ENCODE data around the gene NT5C3B. TPM values are rescaled to one million over a fixed set of nuclear protein-coding genes. Genes with fewer than 3 reads are reported as not detected.

The NT5C3B gene
- total RNA-seq, 2 donors from 2014 or later = 49.1 to 61.8 TPM

DNA sequence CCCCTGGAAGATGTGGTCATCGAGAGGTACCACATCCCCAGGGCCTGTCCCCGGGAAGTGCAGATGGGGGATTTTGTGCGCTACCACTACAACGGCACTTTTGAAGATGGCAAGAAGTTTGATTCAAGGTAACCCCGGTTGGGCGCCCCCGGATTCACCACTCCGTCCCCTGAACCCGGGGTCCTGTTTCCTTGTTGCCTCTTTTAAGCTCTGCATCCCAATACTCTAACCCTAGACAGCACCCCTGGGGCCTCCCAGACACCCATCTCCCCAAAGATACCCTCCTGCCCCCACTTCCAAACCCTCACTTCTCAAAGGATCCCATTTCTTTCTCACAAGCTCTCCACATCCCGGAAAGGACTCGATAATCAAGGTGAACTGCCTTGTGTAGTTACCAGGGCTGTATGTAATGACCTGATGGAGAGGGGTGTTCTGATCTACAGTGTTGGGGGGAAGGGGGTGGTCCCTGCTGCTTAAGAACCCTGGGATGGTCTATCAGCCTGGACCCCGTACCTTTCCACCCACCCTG is 22.8 kb downstream of the NT5C3B start:
- no peak for DNase-seq (ENCODE audit: low spot score)
- intact Hi-C loops (cut with DNase I) = no loop called here

DNA sequence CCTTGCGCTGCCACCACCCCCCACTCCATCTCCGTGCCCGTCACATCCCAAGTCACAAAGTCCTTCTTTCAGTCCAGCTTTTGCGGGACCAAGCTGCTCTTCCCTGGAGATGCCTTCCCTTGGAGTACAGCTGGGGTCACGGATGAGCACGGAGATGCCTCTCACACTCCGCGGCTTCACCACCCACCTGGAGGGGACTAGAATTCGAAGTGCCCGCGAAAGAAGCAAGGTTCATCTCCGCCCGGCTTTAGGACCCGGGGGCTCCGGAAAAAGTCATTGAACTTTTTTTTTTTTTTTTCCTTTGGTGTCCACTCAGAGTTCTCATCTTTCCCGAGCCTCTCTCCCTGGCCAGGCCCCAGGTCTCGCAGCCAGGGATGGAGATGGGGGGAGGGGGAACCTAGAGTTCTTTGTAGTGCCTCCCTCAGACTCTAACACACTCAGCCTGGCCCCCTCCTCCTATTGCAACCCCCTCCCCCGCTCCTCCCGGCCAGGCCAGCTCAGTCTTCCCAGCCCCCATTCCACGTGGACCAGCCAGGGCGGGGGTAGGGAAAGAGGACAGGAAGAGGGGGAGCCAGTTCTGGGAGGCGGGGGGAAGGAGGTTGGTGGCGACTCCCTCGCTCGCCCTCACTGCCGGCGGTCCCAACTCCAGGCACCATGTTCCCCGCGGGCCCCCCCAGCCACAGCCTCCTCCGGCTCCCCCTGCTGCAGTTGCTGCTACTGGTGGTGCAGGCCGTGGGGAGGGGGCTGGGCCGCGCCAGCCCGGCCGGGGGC is 23.5 kb downstream of the NT5C3B start, which contains the start of gene FKBP10:
Gene FKBP10, plus strand, starts transcription at position 624 of the 771 bp plus-strand sequence. Its CDS starts 31 bp downstream, at position 655.
- intact Hi-C loops (cut with DNase I) = no loop called here
- peak; percentile 90 for DNase-seq (ENCODE audit: low spot score)

DNA sequence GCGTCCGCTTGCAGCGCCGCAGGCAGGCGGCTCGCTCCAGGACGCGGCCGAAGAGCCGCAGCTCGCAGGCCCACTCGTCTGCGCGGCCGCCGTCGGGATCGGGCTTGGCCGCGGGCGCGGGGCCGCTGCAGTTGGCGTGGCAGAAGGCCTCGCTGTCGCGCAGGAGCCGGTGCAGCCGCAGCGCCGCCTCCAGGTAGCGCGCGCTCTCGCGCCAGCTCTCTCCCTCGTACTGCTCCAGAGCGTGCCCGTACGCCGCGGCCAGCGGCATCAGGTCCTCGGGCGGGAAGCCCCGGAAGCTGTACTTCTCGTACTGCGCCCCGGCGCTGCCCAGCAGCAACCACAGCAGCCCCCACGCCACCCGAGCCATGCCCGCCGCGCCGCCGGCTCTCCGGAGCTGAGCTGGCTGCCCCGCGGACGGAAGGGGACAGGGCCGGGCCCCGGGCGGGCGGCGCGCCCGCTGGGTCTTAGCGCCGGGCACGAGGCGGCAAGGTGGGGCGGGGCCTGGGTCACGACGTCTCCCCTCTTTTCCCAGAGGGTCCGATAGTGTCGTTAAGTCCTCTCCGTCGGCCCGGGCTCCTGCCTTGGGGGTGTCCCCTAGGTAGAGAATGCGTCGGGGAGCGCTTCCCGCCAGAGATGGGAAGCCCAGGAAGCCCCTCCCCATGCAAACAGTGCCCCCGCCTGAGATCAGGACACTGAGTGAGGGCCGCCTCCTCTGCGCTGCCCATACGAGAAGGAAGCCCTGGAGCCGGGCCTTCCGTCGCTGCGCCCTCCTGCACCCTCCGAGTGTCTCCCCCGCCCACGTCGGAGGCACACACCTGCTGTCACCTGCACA is 24.3 kb downstream of the NT5C3B start, which contains the start of gene P3H4:
Gene P3H4, minus strand, starts transcription at position 401 of the 832 bp plus-strand sequence. Its CDS starts 34 bp downstream, at position 367.
- peak; percentile 94 for DNase-seq (ENCODE audit: low spot score)

DNA sequence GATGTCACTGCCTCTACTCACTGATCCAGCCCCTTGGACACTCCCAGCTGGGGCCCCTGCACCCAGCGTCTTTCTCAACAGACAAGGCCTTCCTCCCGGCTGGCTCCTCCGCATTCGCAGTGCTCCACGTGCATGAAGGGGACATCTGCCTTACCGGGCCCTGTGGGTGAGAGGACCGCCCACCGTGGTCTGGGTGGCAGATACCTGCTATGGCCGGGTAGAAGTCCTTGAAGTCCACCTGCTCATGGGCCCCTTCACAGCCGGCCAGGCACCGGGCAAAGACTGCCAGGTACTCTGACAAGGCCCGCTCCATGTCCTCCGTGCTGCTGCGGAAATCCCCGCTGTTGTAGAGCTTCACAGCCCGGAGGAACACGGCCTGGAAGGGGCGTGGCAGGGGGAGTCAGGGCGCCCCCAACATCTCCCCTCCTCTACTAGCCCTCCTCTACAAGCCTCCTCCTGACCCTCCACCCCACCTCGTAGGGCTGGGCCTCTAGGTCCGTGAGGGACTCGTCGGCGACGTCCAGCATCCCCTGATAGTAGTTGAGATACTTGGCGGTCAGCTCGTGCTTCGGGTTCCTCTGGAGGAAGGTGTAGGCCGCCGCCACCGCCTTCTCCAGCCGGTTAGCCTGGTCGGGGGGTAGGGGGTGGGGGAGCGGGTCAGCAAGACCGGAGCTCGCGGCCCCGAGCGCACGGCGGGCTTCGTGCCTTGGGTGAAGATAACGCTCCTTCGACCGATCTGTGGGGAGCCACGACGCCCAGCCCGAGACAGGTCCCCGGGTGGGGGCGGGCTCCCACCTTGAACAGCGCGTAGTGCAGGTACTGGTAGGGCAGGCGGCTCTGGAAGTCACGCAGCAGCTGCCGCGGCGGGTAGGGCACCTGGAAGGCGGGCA is 25.1 kb downstream of the NT5C3B start:
- intact Hi-C loops (cut with DNase I) = no loop called here
- no peak for DNase-seq (ENCODE audit: low spot score)

More for the DNA sequence above, 24.3 kb downstream of the NT5C3B start, which contains the start of gene P3H4:
- intact Hi-C loops (cut with DNase I) = no loop called here

DNA sequence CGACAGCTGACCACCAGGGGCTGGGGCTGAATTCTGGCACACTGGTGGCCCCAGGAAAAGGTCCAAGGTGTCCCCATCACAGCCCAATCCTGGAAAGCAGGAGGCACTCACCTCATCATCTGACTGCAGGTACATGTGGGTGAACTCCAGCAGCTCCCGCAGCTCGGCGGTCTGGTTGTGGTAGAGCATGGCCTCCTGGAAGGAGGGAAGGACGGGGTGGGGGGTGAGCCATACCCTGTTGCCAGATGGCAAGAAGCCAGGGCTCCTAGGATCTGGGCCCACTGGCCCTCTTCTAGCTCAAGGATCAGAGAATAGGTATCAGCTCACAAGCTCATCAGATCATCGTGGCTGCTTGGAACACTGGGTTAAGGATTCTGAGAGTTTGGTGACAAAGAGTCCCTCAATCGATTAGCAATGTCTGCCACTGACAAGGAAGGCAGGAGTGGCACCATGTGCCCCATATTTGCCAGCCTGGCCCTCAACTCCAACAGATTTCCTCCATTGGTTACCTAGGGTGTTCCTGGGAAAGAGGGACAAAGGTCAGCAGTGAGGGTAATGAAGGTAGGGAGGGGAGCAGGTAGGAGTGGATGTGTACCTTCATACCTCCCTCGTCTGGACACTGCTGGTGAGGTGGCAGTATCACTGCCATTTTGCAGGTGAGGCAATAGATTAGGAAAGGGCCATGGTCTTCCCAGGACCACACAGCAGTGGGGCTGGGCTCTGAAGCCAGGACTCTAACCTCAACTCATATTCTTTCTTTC is 29.2 kb downstream of the NT5C3B start:
- DNase-seq (ENCODE audit: low spot score) = no peak
- intact Hi-C loops (cut with DNase I) = no loop called here

DNA sequence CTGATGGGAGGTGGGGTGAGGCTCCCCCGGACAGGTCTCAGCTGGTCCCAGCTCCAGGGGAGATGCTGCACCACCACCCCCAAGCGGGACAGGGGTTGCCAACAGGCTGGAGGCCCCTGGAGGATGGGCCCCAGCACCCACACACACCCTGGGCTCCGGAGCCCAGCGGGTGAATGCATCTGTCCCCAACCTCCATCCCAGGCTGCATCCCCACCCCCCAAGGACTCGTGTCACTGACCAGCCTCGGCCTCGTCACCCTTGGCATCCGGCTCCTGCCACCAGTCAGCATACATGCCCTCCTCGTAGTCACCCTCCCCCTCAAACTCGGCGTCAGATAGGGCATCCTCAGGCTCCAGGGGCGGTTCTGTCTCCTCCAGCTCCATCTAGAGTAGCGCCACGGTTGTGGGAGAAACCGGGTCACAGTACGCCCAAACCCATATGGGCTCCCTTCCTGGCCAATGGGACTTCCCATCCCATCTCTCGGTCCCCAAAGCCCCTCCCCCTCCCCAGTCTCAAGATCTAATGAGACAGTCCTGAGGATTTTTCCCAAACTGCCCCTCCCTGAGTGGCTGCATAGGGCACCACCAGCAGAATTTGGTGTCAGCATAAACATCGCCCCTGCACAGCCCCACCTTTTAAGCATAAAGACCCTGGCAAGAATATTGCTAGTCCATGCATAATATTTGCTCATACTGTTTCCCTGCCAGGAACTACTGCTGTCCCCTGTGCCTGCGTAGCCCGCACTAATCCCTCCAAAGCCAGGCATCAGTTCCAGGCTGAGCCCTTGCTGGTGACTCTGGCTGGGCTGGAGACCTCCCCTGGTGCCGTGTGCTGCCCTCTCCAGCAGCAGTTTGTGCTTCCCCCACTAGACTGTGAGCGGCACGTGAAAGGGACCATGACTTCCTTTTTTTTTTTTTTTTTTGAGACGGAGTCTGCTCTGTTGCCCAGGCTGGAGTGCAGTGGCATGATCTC is 32.7 kb downstream of the NT5C3B start:
- intact Hi-C loops (cut with DNase I) = no loop called here
- DNase-seq (ENCODE audit: low spot score) = no peak

DNA sequence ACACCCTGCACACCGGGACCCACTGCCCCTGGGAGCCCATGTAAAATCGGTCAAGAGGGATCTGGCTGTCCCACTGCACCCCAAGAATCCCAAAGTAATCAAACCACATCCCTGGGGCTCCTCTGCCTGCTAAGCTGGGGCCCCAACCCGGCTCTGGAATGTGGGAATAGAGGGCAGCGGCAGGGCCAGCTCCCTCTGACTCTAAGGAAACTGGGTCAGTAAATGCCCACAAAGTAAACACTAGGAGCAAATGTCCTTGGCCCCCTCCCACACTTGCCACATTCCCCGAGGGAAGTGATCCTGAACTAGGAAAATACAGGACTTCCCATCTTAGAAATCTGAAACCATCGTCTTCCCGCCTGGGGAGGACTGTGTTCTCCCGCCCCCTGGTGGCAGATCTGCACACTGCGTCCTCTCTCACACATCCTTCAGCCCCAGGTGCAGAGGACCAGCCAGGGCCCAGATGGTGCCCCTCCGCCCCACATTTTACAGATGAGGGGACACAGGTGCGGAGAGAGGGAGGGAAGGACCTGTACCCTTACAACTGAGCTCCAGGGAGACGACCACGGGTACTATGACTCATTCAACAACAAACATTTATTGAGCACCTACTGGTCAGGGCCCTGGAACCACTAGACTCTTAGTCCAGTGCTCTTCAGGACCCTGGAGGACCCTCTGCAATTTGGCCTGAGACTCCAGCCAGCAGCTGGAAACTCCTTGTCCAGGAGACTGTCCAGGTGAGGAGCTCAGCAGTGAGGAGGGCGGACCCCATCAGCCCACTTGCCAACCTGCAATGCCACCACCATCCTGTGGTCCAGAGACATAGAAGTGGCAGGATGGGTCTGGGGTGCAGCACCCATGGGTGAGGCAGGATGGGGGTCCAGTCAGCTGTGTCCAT is 34.4 kb downstream of the NT5C3B start:
- intact Hi-C loops (cut with DNase I) = loop anchor here (2.0 kb wide), 1 partner anchor 63 kb away; no protein-coding TSS in a partner anchor
- DNase-seq (ENCODE audit: low spot score) = peak; percentile 94

DNA sequence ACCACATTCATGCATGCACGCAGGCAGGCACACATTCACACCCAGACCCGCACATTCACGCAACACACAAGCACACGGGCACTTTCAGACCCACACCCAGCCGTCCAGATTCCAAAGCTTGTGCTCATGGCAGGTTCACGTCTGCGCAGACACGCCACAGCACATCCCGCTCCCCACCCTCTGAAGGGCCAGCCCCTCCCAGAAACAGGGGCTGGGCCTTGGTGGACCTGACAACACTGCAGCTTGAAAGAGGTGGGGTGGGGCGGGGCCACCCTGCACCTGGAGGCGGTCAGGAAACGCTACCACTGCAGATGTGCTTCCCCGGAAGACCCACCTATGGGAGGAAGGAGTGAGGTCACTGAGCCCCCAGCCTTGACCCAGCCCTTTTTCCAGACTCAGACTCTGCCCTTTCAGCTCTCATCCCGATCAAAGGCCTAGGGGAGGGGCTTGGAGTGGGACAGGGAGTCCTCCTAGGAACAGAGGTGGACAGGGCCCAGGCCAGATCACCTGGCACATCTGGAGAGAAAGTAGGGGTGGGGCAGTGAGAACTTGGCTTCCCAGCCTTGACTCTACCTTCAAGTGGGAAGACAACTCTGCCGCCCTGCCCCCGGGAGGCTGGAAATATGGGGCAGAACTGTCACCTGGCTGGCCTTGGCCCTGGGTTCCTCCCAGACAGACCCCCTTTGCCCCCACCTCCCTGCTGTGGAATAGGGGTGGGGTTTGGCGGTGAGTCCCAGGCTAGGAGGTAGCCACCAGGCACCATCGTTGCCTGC is 35.2 kb downstream of the NT5C3B start:
- intact Hi-C loops (cut with DNase I) = loop anchor here (2.0 kb wide), 1 partner anchor 62 kb away; no protein-coding TSS in a partner anchor
- no peak for DNase-seq (ENCODE audit: low spot score)

DNA sequence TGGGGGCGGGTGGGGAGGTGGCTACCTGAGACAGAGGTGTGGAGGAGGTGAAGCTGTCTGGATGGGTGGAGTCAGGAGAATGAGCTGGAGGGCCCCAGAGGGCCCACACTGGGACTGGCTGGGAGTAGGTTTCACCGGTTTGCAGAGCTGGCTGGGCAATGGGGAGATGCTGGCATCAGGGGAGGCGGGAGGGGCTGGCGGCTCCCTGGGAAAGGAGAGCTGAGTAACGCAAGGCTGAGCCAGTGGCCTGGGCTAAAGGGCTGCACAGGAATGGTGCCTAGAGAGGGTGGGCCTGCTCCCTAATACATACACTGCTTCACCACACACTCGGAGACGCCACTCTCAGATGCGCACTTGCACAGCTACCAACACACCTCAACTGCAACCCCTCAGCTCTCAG is 36.7 kb downstream of the NT5C3B start:
- intact Hi-C loops (cut with DNase I) = no loop called here
- no peak for DNase-seq (ENCODE audit: low spot score)

DNA sequence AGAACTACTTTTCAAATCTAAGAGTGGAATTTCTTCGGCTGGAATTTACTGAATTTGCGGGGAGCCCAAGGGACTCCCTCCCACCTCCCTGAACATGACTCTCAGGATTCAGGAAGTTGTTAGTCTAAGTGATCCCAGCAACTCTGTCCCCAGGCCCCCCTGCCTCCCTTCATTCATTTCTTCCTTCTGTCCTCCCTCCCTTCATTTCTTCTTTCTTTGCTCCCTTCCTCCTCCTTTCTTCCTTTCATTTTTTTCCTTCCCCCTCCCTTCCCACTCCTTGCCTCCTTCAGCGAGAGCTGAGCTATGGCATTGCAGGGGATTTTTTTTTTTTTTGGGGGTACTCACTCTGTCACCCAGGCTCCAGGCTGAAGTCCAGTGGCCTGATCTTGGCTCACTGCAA is 38.7 kb downstream of the NT5C3B start:
- intact Hi-C loops (cut with DNase I) = no loop called here
- DNase-seq (ENCODE audit: low spot score) = no peak

DNA sequence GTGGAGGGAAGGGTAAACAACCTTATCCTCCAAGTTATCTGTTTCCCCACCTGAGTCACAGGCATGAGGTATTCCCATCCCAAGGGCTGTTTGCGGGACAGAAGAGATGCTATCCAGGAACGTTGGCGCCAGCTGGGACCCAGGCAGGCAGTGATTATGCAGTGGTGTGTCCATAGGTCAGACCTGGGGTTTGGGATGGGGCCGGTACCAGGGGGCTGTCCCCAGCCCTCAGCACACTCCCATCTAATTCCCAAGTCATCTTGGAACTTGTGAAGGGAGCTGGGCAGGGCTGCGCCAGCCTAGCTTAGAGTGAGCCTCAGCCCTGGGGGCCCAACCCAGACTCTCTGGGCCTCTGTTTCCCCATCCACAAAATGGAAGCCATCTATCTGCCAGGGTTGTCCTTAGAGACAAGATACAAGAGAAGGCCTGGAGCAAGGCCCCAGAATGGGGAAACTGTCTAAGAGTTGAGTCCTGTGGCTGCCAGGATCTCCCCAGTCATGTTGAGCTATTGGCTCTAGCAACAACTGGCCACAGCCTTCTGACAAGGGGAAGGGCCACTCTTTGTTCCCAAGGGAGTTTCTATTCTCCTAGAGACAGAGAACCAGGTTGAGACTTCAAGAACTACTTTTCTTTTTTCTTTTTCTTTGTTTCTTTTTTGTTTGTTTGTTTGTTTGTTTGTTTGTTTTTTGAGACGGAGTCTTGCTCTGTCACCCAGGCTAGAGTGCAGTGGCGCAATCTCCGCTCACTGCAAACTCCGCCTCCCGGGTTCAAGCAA is 39.7 kb downstream of the NT5C3B start:
- intact Hi-C loops (cut with DNase I) = no loop called here

DNA sequence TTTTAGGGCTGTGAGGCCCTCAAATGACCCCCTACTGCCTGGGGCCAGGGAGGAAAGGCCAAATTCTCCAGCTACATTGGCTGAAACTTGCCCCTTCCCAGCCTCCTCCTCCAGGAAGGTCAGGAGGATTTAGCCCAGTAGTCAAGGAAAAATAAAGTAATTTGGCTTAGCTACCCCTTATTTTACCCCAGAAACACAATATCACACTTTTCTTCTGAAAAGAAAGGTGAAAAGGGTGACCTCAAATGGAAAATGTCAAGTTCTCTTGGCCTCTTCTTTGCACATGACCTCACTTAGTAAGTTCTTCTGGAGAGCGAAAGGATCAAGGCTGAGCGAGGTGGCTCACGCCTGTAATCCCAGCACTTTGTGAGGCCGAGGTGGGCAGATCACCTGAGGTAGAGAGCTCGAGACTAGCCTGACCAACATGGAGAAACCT is 41.5 kb downstream of the NT5C3B start:
- DNase-seq (ENCODE audit: low spot score) = no peak
- intact Hi-C loops (cut with DNase I) = no loop called here

More for the DNA sequence above, 39.7 kb downstream of the NT5C3B start:
- no peak for DNase-seq (ENCODE audit: low spot score)

DNA sequence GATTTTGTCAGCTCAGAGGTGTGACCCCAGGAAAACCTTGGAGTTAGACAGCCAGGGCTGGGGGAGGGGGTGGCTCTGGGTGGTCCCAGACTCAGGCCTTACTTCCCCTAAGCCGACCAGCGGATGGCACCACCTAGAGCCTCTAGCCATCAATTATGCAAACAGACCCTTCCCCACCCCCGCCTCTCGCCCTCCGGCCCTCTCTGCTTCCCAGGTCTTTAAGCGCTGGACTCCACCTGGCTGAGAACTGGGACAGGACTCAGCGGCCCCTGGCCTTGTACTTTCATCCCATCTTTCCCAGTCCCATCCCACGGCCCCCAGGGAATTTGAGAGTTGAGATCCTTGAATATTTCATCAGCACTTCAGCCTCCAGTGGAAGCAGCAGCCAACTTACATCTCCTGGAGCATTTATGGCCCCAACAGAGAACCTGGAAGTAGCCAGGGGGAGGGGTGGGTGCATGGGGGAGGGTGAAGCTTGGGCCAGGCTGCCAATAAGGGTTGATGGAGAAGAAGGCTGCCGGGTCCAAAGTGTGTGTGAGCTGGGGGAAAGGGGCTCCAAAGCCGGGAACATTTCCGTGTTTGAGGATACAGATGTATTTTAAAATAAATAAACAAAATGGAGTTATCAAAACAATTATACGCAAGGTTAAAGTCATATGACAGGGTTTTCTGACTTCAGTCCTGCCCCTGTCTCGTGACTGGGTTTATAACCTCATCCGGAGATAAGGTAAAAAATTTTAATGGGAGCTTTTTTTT is 42.1 kb downstream of the NT5C3B start:
- intact Hi-C loops (cut with DNase I) = no loop called here
- no peak for DNase-seq (ENCODE audit: low spot score)
